Measurements from ENCODE around the gene POC1A. TPM values are rescaled to one million over a fixed set of nuclear protein-coding genes. Genes with fewer than 3 reads are reported as not detected.
"Not testable (repeated sequence)": the region's sequence is repeated elsewhere in the genome, so short reads cannot be mapped to it uniquely, and the experiment has no call there.

The POC1A gene
- total RNA-seq, 1 donor from 2014 or later = 3.1 TPM

DNA sequence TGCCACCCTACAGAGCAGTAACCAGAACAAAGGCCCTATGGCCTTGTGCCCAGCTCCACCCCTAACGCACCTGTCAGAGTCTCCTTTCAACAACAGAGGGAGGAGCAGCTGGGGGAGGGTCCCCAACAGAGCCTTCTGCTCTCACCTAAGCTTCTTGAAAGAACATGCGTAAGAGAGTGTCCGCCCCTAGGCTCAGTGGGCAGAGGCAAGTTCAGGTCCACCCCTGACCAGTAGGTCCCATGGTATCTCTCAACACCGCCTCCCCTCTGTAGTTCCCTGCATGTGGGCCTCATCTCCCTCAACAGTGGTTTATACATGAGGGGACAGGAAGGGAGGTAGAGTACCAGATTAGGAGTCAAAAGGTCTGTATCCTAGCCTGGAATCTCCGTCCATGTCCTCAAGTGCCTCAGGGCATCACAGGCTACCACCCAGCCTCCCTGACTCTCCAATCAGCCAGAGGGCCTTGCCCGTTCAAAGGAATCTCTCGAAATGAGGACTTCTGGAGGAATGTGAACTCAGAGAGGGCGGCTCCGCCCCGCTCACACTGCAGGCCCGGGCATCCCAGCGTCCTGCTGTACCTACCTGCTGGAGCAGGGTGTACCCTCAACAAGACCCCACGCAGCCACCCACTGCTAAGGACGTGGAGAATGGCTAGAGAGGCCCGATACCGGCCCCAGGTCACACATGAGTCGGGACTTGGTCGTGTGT, 680 bp downstream of the POC1A start:
- peak; percentile 20 for DNase-seq (ENCODE audit: low spot score)

GRCh38 chr3:52151991-52152390, 2.2 kb downstream of the POC1A start:
- DNase-seq (ENCODE audit: low spot score) = not testable (repeated sequence)

- DNase-seq (ENCODE audit: low spot score) = no peak
These were observed 3.4 kb downstream of the POC1A start for GRCh38 chr3:52150860-52151259.

DNA sequence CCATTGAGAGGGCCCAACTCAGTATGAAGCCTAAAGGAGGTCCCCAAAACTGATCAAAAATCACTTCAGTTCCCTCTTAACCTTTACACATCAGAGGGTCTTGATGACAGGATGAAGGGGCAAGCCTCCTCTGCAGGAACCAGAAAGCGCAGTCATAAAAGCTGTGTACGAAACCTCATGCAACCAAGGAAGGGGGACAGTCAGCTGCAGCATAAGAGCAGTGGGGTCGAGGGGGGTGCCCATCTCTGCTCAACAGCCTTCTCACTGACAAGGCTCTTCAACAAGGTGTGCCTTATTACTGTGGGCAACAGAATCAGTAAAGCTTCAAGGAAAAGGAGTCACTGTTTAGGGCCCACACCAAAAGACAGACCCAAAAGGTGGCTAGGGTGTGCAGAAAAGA, 3.9 kb downstream of the POC1A start:
- no peak for DNase-seq (ENCODE audit: low spot score)

DNA sequence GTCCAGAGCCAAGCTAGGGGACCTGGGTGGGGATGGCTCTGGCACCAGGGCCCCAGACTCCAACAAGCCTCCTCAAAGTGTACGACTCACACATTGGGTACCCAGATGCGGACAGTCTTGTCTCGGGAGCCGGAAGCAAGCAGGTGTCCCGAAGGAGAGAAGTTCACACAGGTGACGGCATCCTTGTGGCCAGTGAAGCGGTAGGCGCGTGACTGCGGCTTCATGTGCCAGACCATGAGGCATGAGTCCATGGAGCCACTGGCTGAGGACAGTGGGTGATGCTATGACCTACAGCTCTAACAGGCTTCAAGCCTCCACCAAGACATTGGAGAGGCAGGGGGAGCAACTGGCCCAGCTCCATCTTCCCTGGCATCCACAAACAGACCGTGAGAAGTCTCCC, 4.5 kb downstream of the POC1A start:
- DNase-seq (ENCODE audit: low spot score) = no peak

GRCh38 chr3:52149021-52149420, 5.2 kb downstream of the POC1A start:
- no peak for DNase-seq (ENCODE audit: low spot score)

DNA sequence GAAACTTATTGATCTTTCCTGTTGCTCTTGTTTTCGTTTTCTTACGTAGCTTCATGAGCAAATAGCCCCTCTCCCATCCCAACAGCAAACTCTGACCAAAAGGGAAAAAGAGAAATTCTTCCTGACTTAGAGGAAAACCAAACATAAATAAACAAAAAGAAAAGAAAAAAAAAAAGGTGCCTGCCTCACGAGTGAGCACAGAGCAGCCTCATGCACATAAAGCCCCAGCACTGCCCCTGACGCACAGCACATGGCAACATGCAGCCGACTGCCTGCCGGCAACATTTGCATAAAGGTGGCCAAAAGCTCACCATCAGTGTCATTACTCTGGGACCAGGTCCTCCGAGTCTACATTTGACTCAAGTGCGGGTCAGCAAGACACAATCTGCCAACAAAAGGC, 6.4 kb downstream of the POC1A start:
- no peak for DNase-seq (ENCODE audit: low spot score)

GRCh38 chr3:52146811-52147210, 7.4 kb downstream of the POC1A start:
- DNase-seq (ENCODE audit: low spot score) = no peak

- DNase-seq (ENCODE audit: low spot score) = no peak
These were observed 8.0 kb downstream of the POC1A start for GRCh38 chr3:52146189-52146588.

DNA sequence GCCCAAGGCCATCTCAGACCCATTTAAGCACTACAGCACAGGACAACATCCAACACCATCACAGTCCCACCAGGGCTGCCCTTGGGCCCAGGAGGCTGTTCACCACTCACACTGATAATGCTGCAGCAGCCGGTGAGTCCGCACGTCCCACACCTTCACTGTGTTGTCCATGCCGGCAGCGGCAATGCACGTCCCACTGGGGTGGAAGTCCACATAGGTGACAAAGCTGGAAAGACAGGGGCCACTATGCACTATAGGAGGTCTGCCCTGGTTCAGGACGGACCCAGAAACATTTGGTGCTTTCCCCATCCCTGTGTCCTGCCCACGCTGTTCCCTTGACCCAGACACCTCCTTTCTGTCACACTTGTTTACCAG, 8.5 kb downstream of the POC1A start:
- no peak for DNase-seq (ENCODE audit: low spot score)

GRCh38 chr3:52144796-52145735, 9.2 kb downstream of the POC1A start:
- DNase-seq (ENCODE audit: low spot score) = no peak

DNA sequence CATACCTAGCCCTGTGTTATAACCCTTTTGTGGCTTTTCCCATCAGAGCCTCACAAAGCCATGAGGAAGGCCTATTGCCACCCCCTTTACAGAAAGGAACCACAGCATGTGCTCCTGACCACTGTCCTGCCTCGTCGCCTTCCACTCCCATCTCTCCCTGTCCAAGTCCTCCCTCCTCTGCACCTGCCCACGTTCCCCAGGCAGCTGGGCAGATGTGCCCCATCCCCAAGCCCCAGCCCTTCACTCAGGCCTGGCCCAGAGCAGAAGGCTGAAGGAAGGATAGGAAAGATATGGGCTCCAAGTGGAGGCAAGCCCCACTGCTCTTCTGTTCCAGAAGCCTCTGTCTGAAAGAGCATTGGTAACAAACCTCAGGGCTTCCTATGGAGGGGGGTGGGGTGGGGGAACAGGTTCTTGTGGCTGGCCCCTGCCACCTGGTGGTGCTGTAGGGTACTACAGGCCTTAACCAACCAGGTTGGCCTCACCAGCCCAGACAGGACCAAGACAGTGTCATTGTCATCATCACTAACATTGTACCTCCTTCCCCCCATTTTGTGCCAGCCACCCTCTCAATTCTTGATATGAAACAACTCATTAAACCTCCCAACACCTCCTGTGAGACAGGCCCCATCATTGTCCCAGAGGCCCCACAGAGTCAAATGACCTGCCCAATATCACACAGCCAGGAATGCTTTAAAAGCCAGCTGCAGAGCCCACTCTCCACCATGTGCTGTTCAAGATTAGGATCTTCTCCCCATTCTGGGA, 10.0 kb downstream of the POC1A start:
- peak; percentile 84 for DNase-seq (ENCODE audit: low spot score)

DNA sequence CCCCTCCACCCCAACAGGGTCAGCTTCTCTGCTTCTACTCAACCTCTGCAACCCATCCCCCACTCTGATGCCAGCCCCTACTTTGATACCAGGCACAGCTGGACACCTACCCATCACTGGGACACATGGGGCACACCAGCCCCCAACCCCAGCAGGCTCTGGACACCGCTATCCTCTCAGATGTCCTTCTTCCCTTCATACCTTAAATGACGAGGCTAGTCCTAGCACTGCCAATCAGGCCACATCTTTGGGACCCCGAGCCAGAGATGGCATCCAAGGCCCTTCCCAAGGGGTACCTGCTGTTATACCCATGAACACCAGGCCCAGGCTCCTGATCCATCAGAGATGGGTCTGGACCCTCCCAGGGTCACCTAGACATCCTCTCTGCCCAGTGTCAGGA, 10.6 kb downstream of the POC1A start:
- DNase-seq (ENCODE audit: low spot score) = no peak

GRCh38 chr3:52143156-52143555, 11.1 kb downstream of the POC1A start:
- peak; percentile 28 for DNase-seq (ENCODE audit: low spot score)

DNA sequence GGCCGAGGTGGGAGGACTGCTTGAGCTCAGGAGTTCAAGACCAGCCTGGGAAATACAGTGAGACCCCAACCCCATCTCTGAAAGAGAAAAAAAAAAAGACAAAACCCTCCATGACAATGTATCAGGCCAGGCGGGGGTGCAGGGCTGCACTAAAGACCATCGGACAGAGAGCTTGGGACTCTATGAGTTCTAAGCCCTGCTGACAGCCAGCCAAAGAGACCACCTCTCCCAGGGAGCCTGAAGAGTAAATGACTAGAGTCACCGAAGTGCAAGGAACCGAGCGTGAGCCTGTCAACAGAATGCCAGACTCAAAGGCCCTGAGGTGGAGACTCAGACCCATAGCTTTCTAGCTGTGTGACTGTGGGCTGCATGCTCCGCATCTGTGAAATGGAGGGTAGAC, 12.5 kb downstream of the POC1A start:
- DNase-seq (ENCODE audit: low spot score) = no peak

- DNase-seq (ENCODE audit: low spot score) = no peak
These were observed 13.5 kb downstream of the POC1A start for GRCh38 chr3:52140769-52141168.

DNA sequence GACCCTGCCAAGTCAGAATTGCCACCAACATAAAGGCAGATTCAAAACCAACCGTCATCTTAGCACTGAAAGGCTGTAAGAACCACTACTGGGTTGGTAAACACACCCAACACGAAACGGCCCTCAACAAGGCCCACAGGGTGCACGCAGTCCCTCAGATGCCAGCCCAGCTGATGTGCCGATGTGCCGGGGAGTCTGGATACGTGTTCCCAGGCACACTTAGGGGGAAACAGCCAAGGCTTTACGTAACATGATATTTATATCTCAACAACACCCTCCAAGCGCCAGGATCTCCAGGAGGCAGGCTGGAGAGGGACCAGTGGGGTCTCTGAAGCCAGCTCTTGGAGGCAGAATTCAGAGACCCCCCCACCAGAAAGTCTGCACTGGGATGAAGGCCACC, 14.2 kb downstream of the POC1A start:
- DNase-seq (ENCODE audit: low spot score) = no peak

DNA sequence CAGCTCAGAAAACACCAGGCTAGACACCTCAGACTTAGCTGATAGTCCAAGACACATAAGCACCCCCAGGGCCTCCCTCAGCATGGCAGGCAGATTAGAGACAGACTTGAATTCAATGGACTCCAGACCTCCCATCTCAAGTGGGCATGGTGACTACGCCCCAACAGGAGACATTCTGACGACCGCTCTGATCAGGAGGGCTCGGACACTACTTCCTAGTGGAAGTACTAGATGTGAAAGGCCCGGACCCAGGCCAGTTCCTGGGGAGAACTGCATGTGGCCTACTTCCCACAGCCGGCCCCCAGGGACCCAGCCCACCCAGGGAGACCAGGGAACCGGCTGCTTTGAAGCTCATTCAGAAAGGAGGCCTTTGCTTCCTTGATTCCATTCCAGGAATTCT, 16.9 kb downstream of the POC1A start:
- DNase-seq (ENCODE audit: low spot score) = no peak

DNA sequence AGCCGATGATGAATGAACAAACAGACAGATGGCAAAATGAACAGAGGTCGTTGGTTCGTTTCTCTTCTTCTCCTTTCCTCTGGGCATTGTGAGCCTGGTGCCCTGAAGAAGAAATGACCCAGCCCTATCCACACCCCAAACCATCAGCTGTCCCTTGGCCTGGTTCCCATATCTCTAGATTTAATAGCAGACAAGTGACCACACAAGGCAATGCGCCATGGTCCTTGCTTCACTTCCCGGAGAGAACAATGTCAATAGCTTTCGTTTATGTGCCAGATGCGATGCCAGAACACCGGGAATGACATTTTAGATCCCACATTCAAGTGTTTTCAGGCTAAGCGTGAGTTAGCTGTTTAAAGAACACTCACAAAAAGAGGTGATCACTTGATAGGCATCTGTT, 17.7 kb downstream of the POC1A start:
- DNase-seq (ENCODE audit: low spot score) = no peak

DNA sequence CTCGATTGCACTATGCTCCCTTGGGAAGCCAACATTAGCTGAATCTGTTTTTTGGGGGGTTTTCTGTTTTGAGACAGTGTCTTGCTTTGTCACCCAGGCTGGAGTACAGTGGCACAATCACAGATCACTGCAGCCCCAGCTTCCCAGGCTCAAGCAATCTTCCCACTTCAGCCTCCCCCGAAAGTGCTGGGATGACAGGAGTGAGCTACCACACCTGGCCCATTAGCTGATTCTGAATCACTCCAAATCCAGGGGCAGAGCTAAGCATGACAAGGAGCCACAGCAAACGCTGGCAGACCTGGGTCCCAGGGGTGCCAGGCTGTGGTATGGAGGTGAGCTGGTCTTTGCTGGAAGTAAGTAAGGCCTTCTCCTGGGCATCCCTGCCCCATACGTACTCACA, 18.9 kb downstream of the POC1A start:
- DNase-seq (ENCODE audit: low spot score) = no peak

GRCh38 chr3:52134761-52135160, 19.5 kb downstream of the POC1A start:
- DNase-seq (ENCODE audit: low spot score) = no peak

DNA sequence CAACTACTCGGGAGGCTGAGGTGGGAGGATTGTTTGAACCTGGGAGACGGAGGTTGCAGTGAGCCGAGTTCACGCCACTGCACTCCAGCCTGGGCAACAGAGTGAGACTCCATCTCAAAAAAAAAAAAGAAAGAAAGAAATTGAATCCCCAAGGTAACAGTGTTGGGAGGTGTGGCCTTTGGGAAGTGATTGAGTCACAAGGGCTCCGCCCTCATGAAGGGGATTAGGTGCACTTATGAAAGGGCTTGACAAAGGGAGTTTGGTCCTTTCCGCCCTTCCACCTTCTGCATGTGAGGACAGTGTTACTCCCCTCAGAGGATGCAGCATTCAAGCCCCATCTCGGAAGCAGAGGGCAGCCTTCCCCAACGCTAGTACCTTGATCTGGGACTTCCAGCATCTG, 21.3 kb downstream of the POC1A start:
- DNase-seq (ENCODE audit: low spot score) = no peak

Measured in umbilical cord (tissue), 2 donors.